ENCODE measurements around the gene TMEM51. TPM values are rescaled to one million over a fixed set of nuclear protein-coding genes. Genes with fewer than 3 reads are reported as not detected.
"Not testable (repeated sequence)": the region's sequence is repeated elsewhere in the genome, so short reads cannot be mapped to it uniquely, and the experiment has no call there.

TMEM51 gene
- total RNA-seq, 1 donor from 2014 or later: 86.7 TPM

DNA sequence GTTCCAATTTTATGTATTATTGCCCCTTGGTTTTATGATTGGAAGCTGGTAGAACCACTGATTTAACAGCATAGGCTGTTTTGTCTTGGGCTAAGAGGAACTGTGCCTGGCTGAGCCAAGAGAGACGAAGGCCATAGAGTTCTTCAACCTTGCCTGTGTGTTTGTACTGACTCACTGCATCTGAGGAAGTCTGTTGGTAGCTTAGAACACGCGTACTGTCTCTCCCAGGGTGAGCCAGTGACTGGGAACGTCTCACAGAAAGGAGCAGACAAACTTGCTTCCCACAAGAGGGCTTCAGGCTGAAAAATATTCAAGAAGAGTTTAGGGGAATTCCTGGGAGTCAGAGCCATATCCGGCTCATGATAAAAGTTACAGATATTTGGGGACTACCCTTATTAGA lies 14.9 kb downstream of the TMEM51 start:
- TF ChIP-seq CTCF (conservative IDR thresholded peaks at IDR 0.05; ENCODE audit: low read depth, low read length): peak; percentile 32
- DNase-seq (ENCODE audit: low read depth): peak; percentile 95
- H3K4me3 ChIP-seq (ENCODE audit: low read depth, low read length): no peak overlapping the region

- H3K4me3 ChIP-seq (ENCODE audit: low read depth, low read length): no peak overlapping the region
- TF ChIP-seq CTCF (conservative IDR thresholded peaks at IDR 0.05; ENCODE audit: low read depth, low read length): no peak
- DNase-seq (ENCODE audit: low read depth): no peak
These were observed 16.5 kb downstream of the TMEM51 start for GRCh38 chr1:15170071-15170470.

DNA sequence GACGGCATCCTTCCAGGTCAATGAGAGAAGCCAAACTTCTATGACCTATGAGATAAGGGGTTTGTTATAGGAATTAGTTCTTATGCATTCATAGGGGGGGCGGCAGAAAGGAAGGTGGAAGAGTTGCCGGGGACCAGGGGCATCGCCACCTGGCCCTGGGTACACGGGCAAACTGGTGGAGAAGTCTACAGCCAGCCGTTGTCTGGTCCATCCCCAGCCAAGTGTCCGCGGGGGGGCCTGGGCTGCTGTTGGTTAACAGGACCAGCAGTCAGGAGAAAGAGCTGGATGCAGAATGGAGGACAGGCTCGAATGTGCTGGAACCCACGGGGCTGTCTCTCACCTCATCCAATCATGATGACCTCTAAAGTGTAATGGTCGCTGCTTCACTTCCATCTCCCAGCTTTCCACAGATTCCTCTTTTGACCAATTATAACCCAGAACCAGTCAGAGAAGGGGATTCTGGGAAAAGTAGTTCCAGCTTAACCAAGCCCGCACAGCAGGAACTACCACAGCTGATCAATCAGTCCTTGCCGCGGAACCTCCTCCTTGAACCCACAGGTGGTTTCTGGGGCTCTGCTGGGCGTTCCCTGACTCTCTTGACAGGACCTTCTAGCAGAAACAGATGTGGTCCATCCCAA lies 17.8 kb downstream of the TMEM51 start:
- DNase-seq (ENCODE audit: low read depth): no peak
- no peak for TF ChIP-seq CTCF (conservative IDR thresholded peaks at IDR 0.05; ENCODE audit: low read depth, low read length)

GRCh38 chr1:15172405-15173259 lies 19.1 kb downstream of the TMEM51 start:
- no peak for TF ChIP-seq CTCF (conservative IDR thresholded peaks at IDR 0.05; ENCODE audit: low read depth, low read length)
- H3K4me3 ChIP-seq (ENCODE audit: low read depth, low read length): no peak overlapping the region
- no peak for DNase-seq (ENCODE audit: low read depth)

More for the DNA sequence above, 17.8 kb downstream of the TMEM51 start:
- H3K4me3 ChIP-seq (ENCODE audit: low read depth, low read length): no peak overlapping the region

DNA sequence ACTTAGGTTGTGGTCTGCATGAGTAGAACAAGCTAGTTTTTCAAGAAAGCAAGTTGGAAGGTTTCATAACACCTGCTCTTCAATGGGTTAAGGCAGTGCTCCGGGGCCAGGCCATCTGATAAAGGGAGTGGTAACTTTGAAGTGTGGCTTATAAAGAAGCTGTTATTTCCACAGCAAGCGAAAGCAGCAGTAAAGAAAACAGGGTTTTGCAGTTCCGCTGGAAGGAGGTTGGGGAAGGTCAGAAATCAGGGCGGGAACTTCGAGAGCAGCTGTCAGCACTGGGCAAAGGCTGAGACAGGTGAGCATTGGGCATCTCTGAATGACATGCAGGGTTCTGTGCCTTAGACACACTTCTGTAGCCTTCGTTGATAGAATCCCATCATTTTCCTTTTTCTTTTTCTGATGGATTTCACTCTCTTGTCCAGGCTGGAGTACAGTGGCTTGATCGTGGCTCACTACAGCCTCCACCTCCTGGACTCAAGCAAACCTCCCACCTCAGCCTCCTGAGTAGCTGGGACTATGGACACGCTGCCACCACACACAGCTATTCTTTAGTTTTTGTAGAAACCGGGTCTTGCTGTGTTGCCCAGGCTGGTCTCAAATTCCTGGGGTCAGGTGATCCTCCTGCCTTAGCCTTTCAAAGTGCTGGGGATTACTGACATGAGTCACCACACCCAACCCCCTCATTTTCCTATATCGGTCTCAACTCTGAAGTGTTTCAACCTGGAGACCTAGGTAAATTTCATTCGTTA lies 20.5 kb downstream of the TMEM51 start:
- DNase-seq (ENCODE audit: low read depth): no peak
- TF ChIP-seq CTCF (conservative IDR thresholded peaks at IDR 0.05; ENCODE audit: low read depth, low read length): no peak
- no peak overlapping the region for H3K4me3 ChIP-seq (ENCODE audit: low read depth, low read length)

GRCh38 chr1:15174615-15174983 lies 21.1 kb downstream of the TMEM51 start:
- no peak for DNase-seq (ENCODE audit: low read depth)
- H3K4me3 ChIP-seq (ENCODE audit: low read depth, low read length): no peak overlapping the region
- TF ChIP-seq CTCF (conservative IDR thresholded peaks at IDR 0.05; ENCODE audit: low read depth, low read length): no peak

GRCh38 chr1:15175324-15176094 lies 22.0 kb downstream of the TMEM51 start:
- DNase-seq (ENCODE audit: low read depth): not testable (repeated sequence)

More at GRCh38 chr1:15175324-15176094, 22.0 kb downstream of the TMEM51 start:
- H3K4me3 ChIP-seq (ENCODE audit: low read depth, low read length): not testable (repeated sequence)

Data from epithelial cell of proximal tubule (primary cell).